Mesenchymal stem cell (in vitro differentiated cells and primary cell): ENCODE measurements around the gene DCDC2.
A peak's percentile ranks its signal among the peaks of the same experiment; 100 is the strongest.

ENCODE experiments used
- DNase-seq: peaks from one replicate; pipeline ENCODE4 v3.0.0-alpha.2; 2013
- H2AFZ ChIP-seq: one replicate; pipeline ENCODE4 v1.6.1; 2013; ENCODE audit warnings: low read depth, mild to moderate bottlenecking, control low read depth, inconsistent platforms, low read length, moderate library complexity
- H2AK5ac ChIP-seq: 2 replicates; pipeline ENCODE4 v1.6.1; 2013; ENCODE audit warnings: low read length, moderate library complexity, mild to moderate bottlenecking, inconsistent platforms; ENCODE audit not compliant: severe bottlenecking
- H2BK120ac ChIP-seq: one replicate; pipeline ENCODE4 v1.6.1; 2013; ENCODE audit warnings: low read depth, mild to moderate bottlenecking, inconsistent platforms, low read length, moderate library complexity
- H2BK12ac ChIP-seq, 2 experiments: one replicate each; pipeline ENCODE4 v1.6.1; 2013; ENCODE audit warnings: inconsistent platforms in 2 of 2, low read length in 2 of 2, mild to moderate bottlenecking in 2 of 2, moderate library complexity in 2 of 2, control low read depth in 1 of 2
- H2BK15ac ChIP-seq: one replicate; pipeline ENCODE4 v1.6.1; 2013; ENCODE audit warnings: mild to moderate bottlenecking, low read depth, inconsistent platforms; ENCODE audit not compliant: poor library complexity, severe bottlenecking
- H2BK5ac ChIP-seq: 2 replicates; pipeline ENCODE4 v1.6.1; 2013; ENCODE audit warnings: low read depth, mild to moderate bottlenecking, low read length, control low read depth, inconsistent platforms; ENCODE audit not compliant: poor library complexity, severe bottlenecking
- H3K14ac ChIP-seq, 2 experiments: one replicate each; pipeline ENCODE4 v1.6.1; 2013; ENCODE audit warnings: inconsistent platforms in 2 of 2, low read length in 2 of 2, control low read depth in 1 of 2, mild to moderate bottlenecking in 1 of 2, moderate library complexity in 1 of 2
- H3K18ac ChIP-seq, 2 experiments: one replicate each; pipeline ENCODE4 v1.6.1; 2013; ENCODE audit warnings: inconsistent platforms in 2 of 2, low read length in 2 of 2, control low read depth in 1 of 2, low read depth in 1 of 2, mild to moderate bottlenecking in 1 of 2
- H3K23ac ChIP-seq, 2 experiments: one replicate each; pipeline ENCODE4 v1.6.1; 2013; ENCODE audit warnings: inconsistent platforms in 2 of 2, low read length in 2 of 2, mild to moderate bottlenecking in 2 of 2, moderate library complexity in 2 of 2, control low read depth in 1 of 2
- H3K27ac ChIP-seq: 2 replicates; pipeline ENCODE4 v1.5.1; 2013; ENCODE audit warnings: mild to moderate bottlenecking, moderate library complexity, low read length, control low read depth, inconsistent platforms; ENCODE audit not compliant: poor library complexity, severe bottlenecking
- H3K27me3 ChIP-seq, 2 experiments: 2 replicates each; pipeline versions ENCODE4 v1.6.1 to v1.7.0; 2013; ENCODE audit warnings: low read length in 2 of 2, mild to moderate bottlenecking in 2 of 2, moderate library complexity in 2 of 2, control low read depth in 1 of 2, inconsistent platforms in 1 of 2; ENCODE audit not compliant: control insufficient read depth in 1 of 2, insufficient read depth in 1 of 2
- H3K36me3 ChIP-seq, 2 experiments: 2 replicates each; pipeline versions ENCODE4 v1.6.1 to v1.7.0; 2013; ENCODE audit warnings: low read length in 2 of 2, control low read depth in 1 of 2, inconsistent platforms in 1 of 2, low read depth in 1 of 2, mild to moderate bottlenecking in 1 of 2; ENCODE audit not compliant: insufficient read depth in 2 of 2, control insufficient read depth in 1 of 2
- H3K4ac ChIP-seq, 2 experiments: one replicate each; pipeline ENCODE4 v1.6.1; 2013; ENCODE audit warnings: inconsistent platforms in 2 of 2, low read length in 2 of 2, mild to moderate bottlenecking in 2 of 2, moderate library complexity in 2 of 2, control low read depth in 1 of 2, low read depth in 1 of 2
- H3K4me1 ChIP-seq: 2 replicates; pipeline ENCODE4 v1.6.1; 2013; ENCODE audit warnings: low read depth, low read length, control low read depth; ENCODE audit not compliant: control insufficient read depth, insufficient read depth
- H3K4me2 ChIP-seq: 2 replicates; pipeline ENCODE4 v1.6.1; 2013; ENCODE audit warnings: low read length, mild to moderate bottlenecking, inconsistent platforms; ENCODE audit not compliant: poor library complexity, severe bottlenecking
- H3K4me3 ChIP-seq, 2 experiments: 2 replicates each; pipeline versions ENCODE4 v1.5.1 to v1.7.0; 2013; ENCODE audit warnings: low read length in 2 of 2, mild to moderate bottlenecking in 2 of 2, control low read depth in 1 of 2, low read depth in 1 of 2; ENCODE audit not compliant: insufficient read depth in 1 of 2
- H3K79me1 ChIP-seq: replicated peaks from 2 replicates; pipeline ENCODE4 v1.6.1; 2013; ENCODE audit warnings: mild to moderate bottlenecking, control low read depth, low read length, inconsistent platforms; ENCODE audit not compliant: poor library complexity, severe bottlenecking
- H3K9ac ChIP-seq: 2 replicates; pipeline ENCODE4 v1.7.0; 2013; ENCODE audit warnings: mild to moderate bottlenecking, low read length, moderate library complexity
- H3K9me3 ChIP-seq: 2 replicates; pipeline ENCODE4 v1.7.0; 2013; ENCODE audit warnings: mild to moderate bottlenecking, low read length; ENCODE audit not compliant: control insufficient read depth
- H4K8ac ChIP-seq: one replicate; pipeline ENCODE4 v1.6.1; 2013; ENCODE audit warnings: inconsistent platforms, mild to moderate bottlenecking, low read length, moderate library complexity
- H4K91ac ChIP-seq: one replicate; pipeline ENCODE4 v1.6.1; 2013; ENCODE audit warnings: mild to moderate bottlenecking, low read length, inconsistent platforms
- WGBS: methylation state at CpG from one replicate; pipeline ENCODE4 v1.1.7; 2013; ENCODE audit warnings: mixed read lengths; 5-methylcytosine and 5-hydroxymethylcytosine counted together

DCDC2 gene

GRCh38 chr6:24231438-24231977 is 126.4 kb downstream of the DCDC2 start:
- H2AK5ac ChIP-seq, result no peak overlapping the region
- no peaks in the 10 kb centered on the region for H3K27me3 ChIP-seq
- H3K18ac ChIP-seq, result no peak overlapping the region
- H2BK12ac ChIP-seq, result no peak overlapping the region
- no peak overlapping the region for H3K9ac ChIP-seq
- H4K8ac ChIP-seq, result no peak overlapping the region
- no peak for DNase-seq
- no peak overlapping the region for H3K27ac ChIP-seq
- H3K23ac ChIP-seq, result no peak overlapping the region
- H3K4me1 ChIP-seq, result peaks cover 4% of the 10 kb centered on the region
- H3K4ac ChIP-seq, result no peak overlapping the region
- 100% methylated on average over 1 of the region's 2 CpGs for WGBS
- H2AFZ ChIP-seq, result no peak overlapping the region
- no peak overlapping the region for H4K91ac ChIP-seq
- H2BK5ac ChIP-seq, result no peak overlapping the region
- H3K4me3 ChIP-seq, result no peak overlapping the region
- peaks cover 0 to 3% of the 10 kb centered on the region in 2 experiments for H3K36me3 ChIP-seq
- H3K9me3 ChIP-seq, result no peaks in the 10 kb centered on the region
- no peaks in the 10 kb centered on the region for H3K79me1 ChIP-seq
- no peak overlapping the region for H3K4me2 ChIP-seq
- H3K14ac ChIP-seq, result no peak overlapping the region
- H2BK120ac ChIP-seq, result no peak overlapping the region
- no peak overlapping the region for H2BK15ac ChIP-seq

- Histone ChIP-seq H3K27ac (no peak overlapping the region), H3K4me2 (no peak overlapping the region), H2BK15ac (no peak overlapping the region), H3K23ac (no peak overlapping the region), H4K91ac (no peak overlapping the region), H3K4me3 (no peak overlapping the region), H3K4ac (peak overlapping the region in 1 of 2 experiments; percentile 65), H3K9ac (peak overlapping the region; percentile 87), H4K8ac (peak overlapping the region; percentile 20), H2BK12ac (peak overlapping the region in 1 of 2 experiments; percentile 70), H3K18ac (peak overlapping the region; percentile 6 to 85), H2BK120ac (no peak overlapping the region), H3K4me1 (peaks cover 4% of the 10 kb centered on the region), H2BK5ac (no peak overlapping the region), H3K27me3 (no peaks in the 10 kb centered on the region), H2AFZ (peak overlapping the region; percentile 66), H3K79me1 (peaks cover 2% of the 10 kb centered on the region), H3K9me3 (no peaks in the 10 kb centered on the region), H2AK5ac (no peak overlapping the region), H3K14ac (no peak overlapping the region), H3K36me3 (peaks cover 0 to 3% of the 10 kb centered on the region in 2 experiments)
- 45% methylated on average over 2 of the region's 3 CpGs for WGBS
- no peak for DNase-seq
These were observed 128.0 kb downstream of the DCDC2 start for GRCh38 chr6:24229696-24230405.

DNA sequence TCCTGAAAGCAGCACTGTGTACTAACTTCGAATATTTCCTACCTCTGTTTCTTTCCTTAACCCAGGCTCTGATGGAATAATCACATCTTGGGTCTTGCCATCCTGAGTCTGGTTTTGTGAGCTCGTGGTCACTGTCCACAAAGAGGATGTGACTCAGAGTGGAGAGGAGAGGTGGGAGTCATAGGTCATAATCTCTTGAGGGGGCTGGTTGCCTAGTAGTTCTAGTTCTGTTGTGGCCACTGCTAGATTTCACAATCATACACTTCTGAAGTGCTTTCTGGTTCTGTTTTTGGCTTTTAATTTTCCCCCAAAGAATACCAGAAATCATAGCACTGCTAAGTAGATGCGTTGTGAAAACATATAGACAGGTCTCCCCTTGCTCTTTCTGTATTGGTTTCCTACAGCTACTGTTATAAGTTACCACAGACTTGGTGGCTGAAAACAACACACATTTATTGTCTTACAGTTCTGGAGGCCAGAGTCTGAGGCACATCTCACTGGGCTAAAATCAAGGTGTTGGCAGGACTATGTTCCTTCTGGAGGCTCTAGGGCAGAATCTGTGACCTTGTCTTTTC is 129.1 kb downstream of the DCDC2 start:
- peak overlapping the region; percentile 44 for H2BK15ac ChIP-seq
- peaks cover 4% of the 10 kb centered on the region for H3K4me1 ChIP-seq
- H3K4me2 ChIP-seq, result no peak overlapping the region
- peak overlapping the region; percentile 1 for H4K8ac ChIP-seq
- peak overlapping the region; percentile 20 to 40 for H2BK12ac ChIP-seq
- peak overlapping the region; percentile 87 for H3K9ac ChIP-seq
- H3K14ac ChIP-seq, result no peak overlapping the region
- no peak overlapping the region for H2AK5ac ChIP-seq
- no peaks in the 10 kb centered on the region for H3K27me3 ChIP-seq
- H2BK5ac ChIP-seq, result no peak overlapping the region
- H2AFZ ChIP-seq, result no peak overlapping the region
- no peak overlapping the region for H3K27ac ChIP-seq
- no peaks in the 10 kb centered on the region for H3K9me3 ChIP-seq
- H3K36me3 ChIP-seq, result peaks cover 0 to 5% of the 10 kb centered on the region in 2 experiments
- peaks cover 4% of the 10 kb centered on the region for H3K79me1 ChIP-seq
- peak; percentile 96 for DNase-seq
- WGBS, result 0% methylated on average over 2 of the region's 3 CpGs
- peak overlapping the region in 1 of 2 experiments; percentile 57 for H3K4ac ChIP-seq
- peak overlapping the region; percentile 20 for H4K91ac ChIP-seq
- H3K18ac ChIP-seq, result peak overlapping the region; percentile 14 to 25
- peak overlapping the region; percentile 29 for H2BK120ac ChIP-seq
- no peak overlapping the region for H3K23ac ChIP-seq
- peak overlapping the region in 1 of 2 experiments; percentile 8 for H3K4me3 ChIP-seq

DNA sequence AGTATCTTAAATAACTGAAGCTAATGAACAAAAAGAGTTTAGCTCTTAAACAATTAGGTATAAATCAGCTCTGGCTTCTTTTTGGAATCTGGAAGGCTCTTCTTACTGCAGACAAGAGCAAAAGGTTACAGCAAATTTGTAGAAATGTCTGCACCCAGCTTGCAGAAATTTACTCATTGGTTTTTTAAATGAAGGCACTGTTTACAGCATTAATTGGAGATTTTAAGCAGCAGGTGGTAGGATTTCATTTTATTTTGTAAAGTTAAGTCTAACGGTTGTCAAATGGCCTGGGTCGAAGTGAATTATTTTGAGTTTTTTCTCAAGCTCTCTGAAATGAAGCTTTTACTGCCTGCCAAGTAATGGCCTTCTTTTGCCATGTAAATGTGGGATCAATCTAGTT is 129.7 kb downstream of the DCDC2 start:
- Histone ChIP-seq H3K9me3 (no peaks in the 10 kb centered on the region), H3K18ac (no peak overlapping the region), H2BK15ac (no peak overlapping the region), H3K36me3 (peaks cover 0 to 5% of the 10 kb centered on the region in 2 experiments), H3K4me1 (peaks cover 4% of the 10 kb centered on the region), H4K8ac (no peak overlapping the region), H3K27ac (no peak overlapping the region), H2AFZ (no peak overlapping the region), H3K23ac (no peak overlapping the region), H3K27me3 (no peaks in the 10 kb centered on the region), H2BK12ac (no peak overlapping the region), H3K4me2 (no peak overlapping the region), H2BK120ac (no peak overlapping the region), H3K79me1 (peaks cover 4% of the 10 kb centered on the region), H3K14ac (no peak overlapping the region), H4K91ac (no peak overlapping the region), H2BK5ac (no peak overlapping the region), H2AK5ac (no peak overlapping the region), H3K9ac (peak overlapping the region; percentile 87), H3K4me3 (no peak overlapping the region), H3K4ac (no peak overlapping the region)
- WGBS, result 75% methylated on average over 2 of the region's 2 CpGs
- DNase-seq, result no peak
